Sciatic nerve (tissue), 2 donors: ENCODE data around the gene CNGA3. TPM values are rescaled to one million over a fixed set of nuclear protein-coding genes. Genes with fewer than 3 reads are reported as not detected.
"Not testable (repeated sequence)": the region's sequence is repeated elsewhere in the genome, so short reads cannot be mapped to it uniquely, and the experiment has no call there.

Experiments
- ATAC-seq: fragments of 200-7000 bp; cut with Tn5 transposase; one replicate; pipeline ENCODE4 v1.9.1; 2020; ENCODE audit warnings: mild to moderate bottlenecking, moderate library complexity
- DNase-seq: peaks from one replicate; pipeline ENCODE4 v3.0.0-alpha.2; 2020; ENCODE audit warnings: low spot score
- intact Hi-C: fragments of 100-400 bp; cut with DNase I; formaldehyde crosslinking; loops from one replicate; pipeline ENCODE4 v1.14.2; 2022
- total RNA-seq: library from RNA; stranded (reverse); fragmentation: NEBNext Ultra II Directional; extraction: Animal tissue kit (Norgen Biotek cat#: 25700); gene quantifications from one replicate; pipeline ENCODE4 v1.2.1, GENCODE V29; 2021
- donor health status: DM: no; HTN: no; CAD: no.
- donor health status: DM: no; HTN: no; CAD: no.

The CNGA3 gene
- total RNA-seq, 1 donor from 2014 or later = not detected

GRCh38 chr2:98320171-98320570, 26.1 kb upstream of the CNGA3 start:
- intact Hi-C loops, DNase-seq, ATAC-seq: not testable (repeated sequence)

GRCh38 chr2:98324181-98324580, 22.1 kb upstream of the CNGA3 start:
- DNase-seq = no peak
- no peak for ATAC-seq
- intact Hi-C loops = no loop called here

GRCh38 chr2:98327776-98328175, 18.5 kb upstream of the CNGA3 start:
- DNase-seq = no peak
- intact Hi-C loops = no loop called here

GRCh38 chr2:98329549-98329948, 16.7 kb upstream of the CNGA3 start:
- intact Hi-C loops = no loop called here
- ATAC-seq (no peak), DNase-seq (no peak)

More at GRCh38 chr2:98327776-98328175, 18.5 kb upstream of the CNGA3 start:
- ATAC-seq = no peak

GRCh38 chr2:98332989-98333388, 13.3 kb upstream of the CNGA3 start:
- ATAC-seq = no peak
- DNase-seq = no peak
- intact Hi-C loops = no loop called here

GRCh38 chr2:98333922-98334321, 12.3 kb upstream of the CNGA3 start:
- no peak for DNase-seq
- intact Hi-C loops = no loop called here
- no peak for ATAC-seq

GRCh38 chr2:98334439-98335078, 11.7 kb upstream of the CNGA3 start:
- intact Hi-C loops = no loop called here
- no peak for ATAC-seq
- no peak for DNase-seq

- no peak for ATAC-seq
- intact Hi-C loops = no loop called here
- DNase-seq = no peak
These were observed 11.0 kb upstream of the CNGA3 start for GRCh38 chr2:98335271-98335670.

GRCh38 chr2:98341241-98341640, 5.0 kb upstream of the CNGA3 start:
- intact Hi-C loops = no loop called here

GRCh38 chr2:98343285-98343684, 3.0 kb upstream of the CNGA3 start:
- ATAC-seq (no peak), DNase-seq (no peak)
- intact Hi-C loops = no loop called here

More at GRCh38 chr2:98341241-98341640, 5.0 kb upstream of the CNGA3 start:
- DNase-seq = no peak
- ATAC-seq = no peak

GRCh38 chr2:98347298-98348065, 1.2 kb downstream of the CNGA3 start:
- no peak for DNase-seq
- intact Hi-C loops = no loop called here
- no peak for ATAC-seq

- intact Hi-C loops = no loop called here
- ATAC-seq = no peak
- no peak for DNase-seq
These were observed 1.9 kb downstream of the CNGA3 start for GRCh38 chr2:98348066-98348561.

GRCh38 chr2:98350411-98350810, 4.2 kb downstream of the CNGA3 start:
- ATAC-seq (no peak), DNase-seq (no peak)
- intact Hi-C loops = no loop called here

- no peak for DNase-seq
- intact Hi-C loops = no loop called here
- no peak for ATAC-seq
These were observed 9.6 kb downstream of the CNGA3 start for GRCh38 chr2:98355881-98356280.

- no peak for DNase-seq
- ATAC-seq = no peak
These were observed 10.5 kb downstream of the CNGA3 start for GRCh38 chr2:98356729-98357128.

GRCh38 chr2:98357849-98358248, 11.6 kb downstream of the CNGA3 start:
- no peak for ATAC-seq

More at GRCh38 chr2:98356729-98357128, 10.5 kb downstream of the CNGA3 start:
- intact Hi-C loops = no loop called here

GRCh38 chr2:98359986-98360385, 13.7 kb downstream of the CNGA3 start:
- no peak for DNase-seq
- ATAC-seq = no peak
- intact Hi-C loops = no loop called here

More at GRCh38 chr2:98357849-98358248, 11.6 kb downstream of the CNGA3 start:
- no peak for DNase-seq
- intact Hi-C loops = no loop called here

- ATAC-seq = no peak
- intact Hi-C loops = no loop called here
- no peak for DNase-seq
These were observed 21.5 kb downstream of the CNGA3 start for GRCh38 chr2:98367721-98368120.

GRCh38 chr2:98369710-98370239, 23.5 kb downstream of the CNGA3 start:
- intact Hi-C loops = no loop called here
- DNase-seq (no peak), ATAC-seq (no peak)

GRCh38 chr2:98372121-98372520, 25.9 kb downstream of the CNGA3 start:
- no peak for ATAC-seq
- no peak for DNase-seq
- intact Hi-C loops = no loop called here
